GM18909 (cell line): ENCODE results near the gene RABGAP1.

Experiments used
- ATAC-seq: cut with Tn5 transposase; IDR thresholded peaks from one replicate; pipeline ENCODE4 v1.9.1; 2021; ENCODE audit warnings: mild to moderate bottlenecking; ENCODE audit not compliant: unreplicated experiment, poor library complexity

Gene RABGAP1

DNA sequence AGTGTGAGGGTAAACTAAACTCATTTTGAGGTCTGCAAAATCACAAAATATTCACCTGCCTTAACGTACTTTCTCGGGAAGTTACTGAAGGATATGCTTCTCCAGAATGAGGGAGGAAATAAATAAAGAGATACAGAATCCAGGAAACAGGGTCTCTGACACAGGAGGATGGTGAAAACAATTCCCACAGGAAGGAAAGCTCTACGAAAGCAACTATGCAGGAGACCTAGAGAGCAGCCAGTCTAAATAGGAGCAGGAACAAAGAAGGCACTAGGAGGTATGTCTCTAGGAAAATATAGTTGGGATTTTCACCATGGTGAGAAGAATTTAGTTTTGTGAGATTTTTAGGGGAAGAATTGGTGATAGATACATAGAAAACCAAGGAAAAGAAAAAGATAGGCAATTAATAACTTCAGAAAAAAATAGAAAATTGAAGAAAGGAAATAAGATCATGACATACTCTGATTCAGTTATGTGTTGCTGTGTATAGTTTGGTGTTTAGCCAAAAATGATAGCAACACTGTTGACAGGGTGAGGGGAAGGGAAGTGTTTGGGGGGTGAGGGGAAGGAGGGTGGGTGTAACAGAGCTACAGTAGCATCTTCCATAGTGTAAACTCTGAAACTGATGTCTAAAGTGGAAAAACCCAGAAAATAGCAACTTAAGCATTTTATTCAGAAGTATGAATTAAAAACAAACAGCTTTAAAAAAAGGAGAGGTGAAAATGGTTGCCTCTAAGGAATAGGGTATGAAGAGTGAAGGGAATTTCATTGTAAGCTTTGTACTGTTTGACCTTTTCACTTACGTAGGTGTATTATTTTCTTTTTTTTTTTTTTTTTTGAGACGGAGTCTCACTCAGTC is 102.5 kb downstream of the RABGAP1 start:
- ATAC-seq: no peak

- ATAC-seq: no peak
These were observed 103.8 kb downstream of the RABGAP1 start for GRCh38 chr9:123044586-123044985.

DNA sequence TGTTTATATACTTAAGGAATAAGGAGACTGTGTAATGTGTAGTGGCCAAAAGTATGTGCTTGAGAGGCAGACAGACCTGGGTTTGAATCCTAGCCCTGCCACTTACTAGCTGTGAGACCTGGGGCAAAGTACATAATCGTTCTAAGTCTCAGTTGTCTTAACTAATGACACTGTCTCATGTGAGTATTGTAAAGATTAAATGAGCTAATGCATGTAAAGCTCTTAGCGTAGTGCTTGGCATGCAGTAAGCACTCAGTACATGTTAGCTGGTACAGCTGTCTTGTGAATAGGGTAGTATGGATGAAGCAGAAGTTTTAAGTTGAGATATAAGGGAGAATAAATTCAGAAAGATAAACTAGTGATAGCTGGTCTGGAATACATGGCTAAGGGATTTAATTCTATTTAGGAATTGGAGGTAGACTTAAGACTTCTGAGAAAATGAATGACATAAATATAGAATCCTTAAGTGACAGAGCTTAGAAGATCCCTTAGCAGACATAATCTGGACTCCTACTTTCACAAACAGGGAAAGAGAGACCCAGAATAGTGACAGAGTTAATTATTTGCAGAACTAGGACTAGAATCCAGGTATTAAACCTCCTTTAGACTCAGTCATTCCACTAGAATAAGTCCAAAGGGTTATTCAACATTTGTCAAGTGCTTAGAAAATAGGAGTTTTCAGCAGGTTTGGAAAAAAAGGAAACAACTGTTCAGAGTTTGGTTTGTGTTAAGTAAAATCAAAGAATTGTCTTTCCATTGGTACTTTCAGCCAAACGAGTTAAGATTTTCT is 105.8 kb downstream of the RABGAP1 start:
- ATAC-seq: no peak

- no peak for ATAC-seq
These were observed 107.9 kb downstream of the RABGAP1 start for GRCh38 chr9:123048748-123049147.

- ATAC-seq: no peak
These were observed 108.9 kb downstream of the RABGAP1 start for GRCh38 chr9:123049589-123050222.

DNA sequence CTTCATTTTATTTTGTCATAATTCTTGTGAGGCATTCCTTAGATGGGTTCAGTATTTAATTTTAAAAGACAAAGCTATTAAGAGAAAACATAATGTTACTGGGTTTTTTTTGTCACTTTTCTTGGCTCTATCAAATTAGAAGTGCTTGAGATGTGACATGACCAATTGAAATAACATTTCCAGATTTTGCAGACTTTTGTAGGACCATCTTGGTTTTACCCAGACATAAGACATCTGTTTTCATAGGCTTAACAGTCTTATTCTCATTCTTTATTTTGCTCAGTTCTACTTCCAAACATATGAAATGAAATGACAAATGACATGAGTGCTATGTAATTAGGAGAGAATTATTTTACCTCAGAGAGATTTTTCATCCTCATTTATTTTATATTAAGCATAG is 112.2 kb downstream of the RABGAP1 start:
- no peak for ATAC-seq

DNA sequence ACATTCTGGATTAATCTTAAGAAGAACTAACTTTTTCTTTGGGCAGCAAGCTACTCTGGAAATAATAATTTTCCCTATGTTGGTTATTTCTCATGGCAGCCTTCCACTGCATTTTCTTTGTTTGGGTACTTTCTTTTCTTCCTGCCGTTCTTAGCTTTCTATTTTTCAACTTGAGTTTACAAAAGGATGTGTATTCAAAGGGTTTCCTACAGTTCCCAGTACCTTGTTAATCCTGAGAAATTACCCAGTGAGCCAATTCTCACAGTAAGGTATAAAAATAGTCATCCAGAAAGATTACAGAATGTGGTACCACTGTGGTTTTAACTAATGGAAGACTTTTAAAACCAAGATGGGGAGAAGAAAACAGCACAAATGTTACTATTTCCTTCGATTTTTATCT is 112.9 kb downstream of the RABGAP1 start:
- no peak for ATAC-seq

GRCh38 chr9:123058834-123059233 is 118.0 kb downstream of the RABGAP1 start:
- ATAC-seq: no peak

GRCh38 chr9:123059472-123060220 is 118.8 kb downstream of the RABGAP1 start:
- no peak for ATAC-seq

- no peak for ATAC-seq
These were observed 120.4 kb downstream of the RABGAP1 start for GRCh38 chr9:123061216-123061615.

DNA sequence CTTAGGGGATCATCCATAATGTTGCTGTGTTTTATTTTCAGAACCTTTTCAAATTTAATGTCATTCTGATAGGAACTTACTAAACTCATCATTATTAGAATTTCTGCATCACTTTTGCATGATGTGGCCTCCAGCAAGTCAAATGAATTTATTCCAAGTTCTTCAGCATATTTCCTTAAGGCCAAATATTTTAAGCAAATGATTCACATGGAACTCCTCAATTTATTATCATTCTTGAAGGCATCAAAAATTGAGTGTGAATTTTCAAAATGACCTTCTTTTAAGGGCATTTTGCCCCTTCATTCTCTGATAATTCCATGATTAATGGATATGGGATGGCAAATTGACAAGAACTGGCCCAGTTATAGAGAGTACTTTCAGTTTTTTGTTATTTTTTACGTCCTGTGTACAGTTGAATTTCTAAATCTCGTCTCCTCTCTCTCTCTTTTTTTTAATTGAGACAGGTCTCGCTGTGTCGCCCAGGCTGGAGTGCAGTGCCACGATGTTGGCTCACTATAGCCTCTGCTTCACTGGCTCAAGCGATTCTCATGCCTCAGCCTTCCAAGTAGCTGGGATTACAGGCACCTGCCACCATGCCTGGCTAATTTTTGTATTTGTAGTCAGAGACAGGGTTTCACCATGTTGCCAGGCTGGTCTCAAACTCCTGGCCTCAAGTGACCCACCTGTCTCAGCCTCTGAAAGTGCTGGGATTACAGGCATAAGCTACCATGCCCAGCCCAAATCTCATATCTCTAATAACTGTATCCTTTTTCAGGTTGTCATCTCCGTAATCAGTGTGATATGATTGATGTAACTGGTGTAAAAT is 121.7 kb downstream of the RABGAP1 start:
- ATAC-seq: no peak

- no peak for ATAC-seq
These were observed 122.4 kb downstream of the RABGAP1 start for GRCh38 chr9:123063177-123063598.

- ATAC-seq: no peak
These were observed 123.1 kb downstream of the RABGAP1 start for GRCh38 chr9:123063896-123064295.

DNA sequence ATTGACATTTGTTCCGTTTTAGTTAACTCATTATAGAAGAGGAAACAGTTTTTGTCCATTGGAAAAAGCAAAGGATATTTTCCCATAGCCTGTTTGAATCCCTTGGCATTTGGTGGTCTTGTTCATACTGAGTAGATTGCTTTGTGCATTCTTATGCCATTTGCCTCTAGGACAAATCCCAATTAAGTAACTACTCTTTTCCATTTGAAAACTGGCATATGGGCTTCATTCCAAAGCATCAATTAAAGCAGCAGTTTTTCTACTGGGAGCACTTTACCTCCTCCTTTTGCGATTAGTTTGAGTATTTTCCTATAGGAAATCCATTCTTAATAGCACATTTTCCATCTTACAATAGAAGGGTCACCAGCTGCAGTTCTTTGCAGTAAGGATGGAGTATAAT is 123.9 kb downstream of the RABGAP1 start:
- ATAC-seq: no peak

DNA sequence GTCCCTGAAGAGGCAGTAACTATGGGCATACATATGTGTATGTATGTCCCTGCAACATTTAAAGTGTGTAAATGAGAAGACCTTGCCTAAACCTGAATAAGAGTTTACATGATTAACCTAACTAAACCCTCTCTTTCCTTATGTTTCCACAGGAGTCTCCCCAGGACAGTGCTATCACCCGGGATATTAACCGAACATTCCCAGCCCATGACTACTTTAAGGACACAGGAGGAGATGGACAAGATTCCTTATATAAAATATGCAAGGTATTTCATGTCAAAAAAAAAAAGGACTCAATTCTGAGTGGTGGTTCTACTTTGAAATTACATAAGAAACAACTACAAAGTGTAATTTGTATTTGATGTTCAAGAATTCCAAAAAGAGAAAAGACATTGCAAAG is 124.4 kb downstream of the RABGAP1 start:
- ATAC-seq: no peak

DNA sequence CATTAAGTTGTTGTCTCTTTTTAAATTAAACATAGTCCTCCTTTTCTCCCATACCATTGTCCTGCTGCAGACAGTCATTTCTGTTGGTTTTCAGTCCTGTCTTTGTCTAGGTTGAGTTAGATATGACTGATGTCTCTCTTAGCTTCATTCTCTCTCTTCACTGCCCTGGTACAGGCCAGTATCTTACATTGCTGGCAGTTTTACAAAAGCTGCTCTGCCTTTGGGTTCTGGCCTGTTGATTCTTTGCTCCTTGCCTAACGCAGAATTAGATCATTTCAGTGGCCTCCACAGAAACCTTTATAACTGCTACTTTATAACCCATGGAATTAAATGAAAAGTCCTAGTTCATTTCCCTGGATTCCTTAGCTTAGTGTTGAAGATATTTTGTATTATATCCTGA is 126.3 kb downstream of the RABGAP1 start:
- no peak for ATAC-seq

- no peak for ATAC-seq
These were observed 128.2 kb downstream of the RABGAP1 start for GRCh38 chr9:123069010-123069481.

- no peak for ATAC-seq
These were observed 129.4 kb downstream of the RABGAP1 start for GRCh38 chr9:123070198-123070597.

GRCh38 chr9:123072407-123072995 is 131.7 kb downstream of the RABGAP1 start:
- no peak for ATAC-seq
